ENCODE results near the gene RABL2B.
A peak's percentile ranks its signal among the peaks of the same experiment; 100 is the strongest.
"Not testable (repeated sequence)": the region's sequence is repeated elsewhere in the genome, so short reads cannot be mapped to it uniquely, and the experiment has no call there.

RABL2B gene

GRCh38 chr22:50756949-50757491 lies 26.4 kb downstream of the RABL2B start:
- not testable (repeated sequence) for H3K27me3 ChIP-seq (ENCODE audit: control insufficient read depth in 1 of 2, insufficient read depth in 2 of 2, low read length in 2 of 2); H3K9me3 ChIP-seq (ENCODE audit: low read length); H3K27ac ChIP-seq (ENCODE audit: low read depth, low read length); H3K9ac ChIP-seq (ENCODE audit: low read length); H3K4me1 ChIP-seq (ENCODE audit: insufficient read depth, low read length); H3K36me3 ChIP-seq (ENCODE audit: insufficient read depth, low read length)
- peak overlapping the region; percentile 42 to 55 for H3K4me3 ChIP-seq (ENCODE audit: low read depth in 1 of 2, low read length in 2 of 2)

DNA sequence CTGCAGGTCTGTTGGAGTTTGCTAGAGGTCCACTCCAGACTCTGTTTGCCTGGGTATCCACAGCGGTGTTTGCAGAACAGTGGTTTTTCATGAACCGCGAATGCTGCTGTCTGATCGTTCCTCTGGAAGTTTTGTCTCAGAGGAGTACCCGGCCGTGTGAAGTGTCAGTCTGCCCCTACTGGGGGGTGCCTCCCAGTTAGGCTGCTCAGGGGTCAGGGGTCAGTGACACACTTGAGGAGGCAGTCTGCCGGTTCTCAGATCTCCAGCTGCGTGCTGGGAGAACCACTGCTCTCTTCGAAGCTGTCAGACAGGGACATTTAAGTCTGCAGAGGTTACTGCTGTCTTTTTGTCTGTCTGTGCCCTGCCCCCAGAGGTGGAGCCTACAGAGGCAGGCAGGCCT lies 27.0 kb downstream of the RABL2B start:
- H3K4me3 ChIP-seq (ENCODE audit: low read depth in 1 of 2, low read length in 2 of 2); H3K9ac ChIP-seq (ENCODE audit: low read length); H3K27me3 ChIP-seq (ENCODE audit: control insufficient read depth in 1 of 2, insufficient read depth in 2 of 2, low read length in 2 of 2); H3K4me1 ChIP-seq (ENCODE audit: insufficient read depth, low read length); H3K27ac ChIP-seq (ENCODE audit: low read depth, low read length); H3K9me3 ChIP-seq (ENCODE audit: low read length); H3K36me3 ChIP-seq (ENCODE audit: insufficient read depth, low read length): not testable (repeated sequence)

DNA sequence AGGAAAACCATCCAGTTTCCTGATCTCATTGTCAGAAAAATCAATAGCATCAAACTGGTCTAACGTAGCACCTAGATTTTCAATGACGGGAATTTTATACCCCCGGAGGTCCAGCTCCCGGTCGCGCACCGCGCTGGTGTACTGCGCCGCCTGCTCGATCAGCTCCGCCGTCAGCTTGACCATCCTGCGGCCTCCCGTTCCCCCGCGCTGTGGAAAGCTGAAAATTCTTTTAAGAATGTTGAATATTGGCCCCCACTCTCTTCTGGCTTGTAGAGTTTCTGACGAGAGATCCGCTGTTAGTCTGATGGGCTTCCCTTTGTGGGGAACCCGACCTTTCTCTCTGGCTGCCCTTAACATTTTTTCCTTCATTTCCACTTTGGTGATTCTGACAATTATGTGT lies 28.2 kb downstream of the RABL2B start:
- H3K4me1 ChIP-seq (ENCODE audit: insufficient read depth, low read length); H3K36me3 ChIP-seq (ENCODE audit: insufficient read depth, low read length); H3K27me3 ChIP-seq (ENCODE audit: control insufficient read depth in 1 of 2, insufficient read depth in 2 of 2, low read length in 2 of 2); H3K9ac ChIP-seq (ENCODE audit: low read length); H3K27ac ChIP-seq (ENCODE audit: low read depth, low read length); H3K4me3 ChIP-seq (ENCODE audit: low read depth in 1 of 2, low read length in 2 of 2); H3K9me3 ChIP-seq (ENCODE audit: low read length): not testable (repeated sequence)

- H3K36me3 ChIP-seq (ENCODE audit: insufficient read depth, low read length), result not testable (repeated sequence)
Measured at GRCh38 chr22:50749302-50750074, 33.9 kb downstream of the RABL2B start.

DNA sequence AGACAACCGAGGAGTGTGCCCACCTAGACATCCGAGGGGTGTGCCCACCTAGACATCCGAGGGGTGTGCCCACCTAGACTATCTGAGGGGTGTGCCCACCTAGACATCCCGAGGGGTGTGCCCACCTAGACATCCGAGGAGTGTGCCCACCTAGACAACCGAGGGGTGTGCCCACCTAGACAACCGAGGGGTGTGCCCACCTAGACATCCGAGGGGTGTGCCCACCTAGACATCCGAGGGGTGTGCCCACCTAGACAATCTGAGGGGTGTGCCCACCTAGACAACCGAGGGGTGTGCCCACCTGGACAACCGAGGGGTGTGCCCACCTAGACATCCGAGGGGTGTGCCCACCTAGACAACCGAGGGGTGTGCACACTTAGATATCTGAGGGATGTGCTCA lies 34.8 kb downstream of the RABL2B start:
- not testable (repeated sequence) for H3K36me3 ChIP-seq (ENCODE audit: insufficient read depth, low read length); H3K4me1 ChIP-seq (ENCODE audit: insufficient read depth, low read length); H3K9ac ChIP-seq (ENCODE audit: low read length)

More at GRCh38 chr22:50749302-50750074, 33.9 kb downstream of the RABL2B start:
- not testable (repeated sequence) for H3K9ac ChIP-seq (ENCODE audit: low read length); H3K4me3 ChIP-seq (ENCODE audit: low read depth in 1 of 2, low read length in 2 of 2); H3K4me1 ChIP-seq (ENCODE audit: insufficient read depth, low read length); H3K27me3 ChIP-seq (ENCODE audit: control insufficient read depth in 1 of 2, insufficient read depth in 2 of 2, low read length in 2 of 2); H3K9me3 ChIP-seq (ENCODE audit: low read length); H3K27ac ChIP-seq (ENCODE audit: low read depth, low read length)

DNA sequence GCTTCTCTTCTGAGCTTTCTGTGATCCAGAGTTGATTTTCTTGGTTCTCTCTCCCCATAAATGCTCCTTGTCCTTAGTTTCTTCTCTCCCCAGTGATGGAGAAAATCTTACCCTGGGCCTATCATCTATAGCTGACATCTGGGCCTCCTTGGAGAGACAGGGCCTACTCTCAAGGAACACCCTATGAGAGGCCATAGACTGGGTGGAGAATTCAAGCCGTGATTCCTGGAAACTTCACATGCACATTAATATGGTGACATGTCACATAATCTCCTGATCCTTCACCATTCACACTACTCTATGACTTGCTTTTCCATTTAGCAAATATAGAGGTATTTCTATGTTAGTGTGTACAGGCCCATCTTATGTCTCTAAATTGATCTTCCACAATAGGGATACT lies 35.9 kb downstream of the RABL2B start:
- not testable (repeated sequence) for H3K9ac ChIP-seq (ENCODE audit: low read length); H3K27me3 ChIP-seq (ENCODE audit: control insufficient read depth in 1 of 2, insufficient read depth in 2 of 2, low read length in 2 of 2); H3K27ac ChIP-seq (ENCODE audit: low read depth, low read length); H3K9me3 ChIP-seq (ENCODE audit: low read length); H3K36me3 ChIP-seq (ENCODE audit: insufficient read depth, low read length); H3K4me1 ChIP-seq (ENCODE audit: insufficient read depth, low read length); H3K4me3 ChIP-seq (ENCODE audit: low read depth in 1 of 2, low read length in 2 of 2)

More for the DNA sequence above, 34.8 kb downstream of the RABL2B start:
- H3K4me3 ChIP-seq (ENCODE audit: low read depth in 1 of 2, low read length in 2 of 2); H3K27ac ChIP-seq (ENCODE audit: low read depth, low read length); H3K9me3 ChIP-seq (ENCODE audit: low read length); H3K27me3 ChIP-seq (ENCODE audit: control insufficient read depth in 1 of 2, insufficient read depth in 2 of 2, low read length in 2 of 2): not testable (repeated sequence)

DNA sequence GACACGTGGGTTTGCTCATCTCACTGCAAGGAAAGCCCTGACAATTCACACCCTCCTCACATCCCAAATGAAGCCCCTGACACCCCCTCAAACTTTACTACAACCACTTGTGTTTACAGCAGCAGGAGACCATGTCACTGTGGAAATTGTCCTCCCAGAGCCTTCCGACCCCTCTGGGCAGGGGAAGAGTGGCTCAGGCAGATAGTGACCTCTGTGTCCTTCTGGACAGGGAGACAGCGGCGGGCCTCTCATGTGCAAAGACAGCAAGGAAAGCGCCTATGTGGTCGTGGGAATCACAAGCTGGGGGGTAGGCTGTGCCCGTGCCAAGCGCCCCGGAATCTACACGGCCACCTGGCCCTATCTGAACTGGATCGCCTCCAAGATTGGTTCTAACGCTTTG lies 39.0 kb downstream of the RABL2B start:
- H3K9me3 ChIP-seq (ENCODE audit: low read length); H3K27ac ChIP-seq (ENCODE audit: low read depth, low read length); H3K36me3 ChIP-seq (ENCODE audit: insufficient read depth, low read length); H3K9ac ChIP-seq (ENCODE audit: low read length); H3K27me3 ChIP-seq (ENCODE audit: control insufficient read depth in 1 of 2, insufficient read depth in 2 of 2, low read length in 2 of 2); H3K4me3 ChIP-seq (ENCODE audit: low read depth in 1 of 2, low read length in 2 of 2); H3K4me1 ChIP-seq (ENCODE audit: insufficient read depth, low read length): not testable (repeated sequence)

DNA sequence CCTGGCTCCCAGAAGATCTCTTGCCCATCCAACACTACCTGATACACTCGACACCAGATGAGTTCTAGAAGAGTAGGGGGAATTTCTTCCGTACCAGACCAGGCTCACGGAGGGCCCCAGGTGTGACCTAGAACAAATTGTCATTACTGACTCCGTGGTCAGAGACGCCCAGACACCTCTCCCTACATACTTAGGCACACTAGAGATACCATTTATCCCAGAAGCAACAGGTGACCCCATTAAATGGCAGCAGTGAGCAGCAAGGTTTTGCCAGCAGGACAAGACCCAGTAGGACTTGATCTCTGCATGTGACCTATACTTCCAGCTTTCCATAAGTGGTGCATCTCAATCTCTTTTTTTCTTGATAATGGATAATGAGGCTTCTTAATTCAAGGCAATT lies 42.7 kb downstream of the RABL2B start:
- H3K4me1 ChIP-seq (ENCODE audit: insufficient read depth, low read length); H3K9ac ChIP-seq (ENCODE audit: low read length); H3K36me3 ChIP-seq (ENCODE audit: insufficient read depth, low read length); H3K27me3 ChIP-seq (ENCODE audit: control insufficient read depth in 1 of 2, insufficient read depth in 2 of 2, low read length in 2 of 2); H3K9me3 ChIP-seq (ENCODE audit: low read length); H3K4me3 ChIP-seq (ENCODE audit: low read depth in 1 of 2, low read length in 2 of 2); H3K27ac ChIP-seq (ENCODE audit: low read depth, low read length): not testable (repeated sequence)

- Histone ChIP-seq H3K9me3 (ENCODE audit: low read length) (no peaks in the 10 kb centered on the region), H3K4me1 (ENCODE audit: insufficient read depth, low read length) (no peaks in the 10 kb centered on the region), H3K4me3 (ENCODE audit: low read depth in 1 of 2, low read length in 2 of 2) (no peak overlapping the region), H3K27ac (ENCODE audit: low read depth, low read length) (no peak overlapping the region), H3K9ac (ENCODE audit: low read length) (no peak overlapping the region), H3K27me3 (ENCODE audit: control insufficient read depth in 1 of 2, insufficient read depth in 2 of 2, low read length in 2 of 2) (peaks cover 0 to 6% of the 10 kb centered on the region in 2 donors), H3K36me3 (ENCODE audit: insufficient read depth, low read length) (no peaks in the 10 kb centered on the region)
Measured at GRCh38 chr22:50739894-50740293, 43.5 kb downstream of the RABL2B start.

GRCh38 chr22:50739279-50739691 lies 44.2 kb downstream of the RABL2B start:
- Histone ChIP-seq H3K27ac (ENCODE audit: low read depth, low read length) (no peak overlapping the region), H3K27me3 (ENCODE audit: control insufficient read depth in 1 of 2, insufficient read depth in 2 of 2, low read length in 2 of 2) (peaks cover 0 to 6% of the 10 kb centered on the region in 2 donors), H3K9ac (ENCODE audit: low read length) (no peak overlapping the region), H3K4me3 (ENCODE audit: low read depth in 1 of 2, low read length in 2 of 2) (no peak overlapping the region), H3K4me1 (ENCODE audit: insufficient read depth, low read length) (no peaks in the 10 kb centered on the region), H3K36me3 (ENCODE audit: insufficient read depth, low read length) (no peaks in the 10 kb centered on the region), H3K9me3 (ENCODE audit: low read length) (no peaks in the 10 kb centered on the region)

DNA sequence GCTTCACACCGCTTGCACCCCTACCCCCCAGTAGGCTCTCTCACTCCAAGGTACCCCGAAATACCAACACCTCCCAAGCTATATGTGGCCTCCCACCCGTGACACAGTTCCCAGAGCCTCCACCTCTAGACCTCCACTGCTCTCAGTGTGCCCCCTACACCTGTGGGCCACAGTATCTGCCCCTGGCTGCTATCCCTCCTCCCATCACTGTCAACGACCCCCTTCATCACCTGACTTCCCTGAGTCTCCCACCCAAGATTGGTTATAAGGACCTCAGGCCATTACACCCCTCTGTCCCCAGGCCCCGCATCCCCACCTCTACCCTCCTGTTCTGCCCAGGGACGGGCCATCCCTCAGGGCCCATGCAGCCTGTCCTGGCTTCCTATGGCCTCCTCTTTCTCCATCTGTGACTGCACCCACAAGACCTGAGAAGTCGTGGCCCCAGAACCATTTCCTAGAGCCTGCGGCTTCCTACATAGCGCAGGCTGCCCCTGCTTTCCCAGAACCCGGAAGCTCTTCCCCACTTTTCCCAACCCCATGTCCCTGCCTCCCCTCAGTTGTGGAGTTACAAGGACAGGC lies 44.7 kb downstream of the RABL2B start:
- H3K4me3 ChIP-seq (ENCODE audit: low read depth in 1 of 2, low read length in 2 of 2), result no peak overlapping the region
- H3K9ac ChIP-seq (ENCODE audit: low read length), result no peak overlapping the region
- H3K36me3 ChIP-seq (ENCODE audit: insufficient read depth, low read length), result no peaks in the 10 kb centered on the region
- H3K9me3 ChIP-seq (ENCODE audit: low read length), result no peaks in the 10 kb centered on the region
- H3K27me3 ChIP-seq (ENCODE audit: control insufficient read depth in 1 of 2, insufficient read depth in 2 of 2, low read length in 2 of 2), result peaks cover 0 to 6% of the 10 kb centered on the region in 2 donors
- no peaks in the 10 kb centered on the region for H3K4me1 ChIP-seq (ENCODE audit: insufficient read depth, low read length)
- H3K27ac ChIP-seq (ENCODE audit: low read depth, low read length), result no peak overlapping the region

All from muscle layer of colon (tissue), 2 donors.